GM23248 (cell line): ENCODE results near the gene MRPL23. TPM values are rescaled to one million over a fixed set of nuclear protein-coding genes. Genes with fewer than 3 reads are reported as not detected.

ENCODE experiments used
- DNase-seq: peaks from one replicate; pipeline ENCODE4 v3.0.0-alpha.2; 2015
- H2AFZ ChIP-seq: fragments of 200-600 bp; sonication (generic); 2 replicates; pipeline ENCODE4 v1.6.1; 2016; ENCODE audit warnings: antibody characterized with exemption
- H3F3A ChIP-seq: fragments of 200-600 bp; sonication (generic); 2 replicates; pipeline ENCODE4 v1.6.1; 2016; ENCODE audit warnings: mild to moderate bottlenecking, antibody characterized with exemption, mixed run types; ENCODE audit not compliant: insufficient read depth
- H3K27ac ChIP-seq: fragments of 200-600 bp; sonication (generic); 2 replicates; pipeline ENCODE4 v1.5.1; 2016; ENCODE audit warnings: mild to moderate bottlenecking
- H3K27me3 ChIP-seq: fragments of 200-600 bp; sonication (generic); replicated peaks from 2 replicates; pipeline ENCODE4 v1.6.1; 2016; ENCODE audit warnings: mild to moderate bottlenecking; ENCODE audit not compliant: insufficient read depth
- H3K36me3 ChIP-seq: fragments of 200-600 bp; sonication (generic); 2 replicates; pipeline ENCODE4 v1.6.1; 2016; ENCODE audit warnings: low read depth, mild to moderate bottlenecking
- H3K4me1 ChIP-seq: fragments of 200-600 bp; sonication (generic); 2 replicates; pipeline ENCODE4 v1.6.1; 2016; ENCODE audit warnings: mild to moderate bottlenecking; ENCODE audit not compliant: insufficient read depth
- H3K4me2 ChIP-seq: fragments of 200-600 bp; sonication (generic); one replicate; pipeline ENCODE4 v1.6.1; 2016; ENCODE audit warnings: mild to moderate bottlenecking; ENCODE audit not compliant: unreplicated experiment
- H3K4me3 ChIP-seq: fragments of 200-600 bp; sonication (generic); 2 replicates; pipeline ENCODE4 v1.5.1; 2016; ENCODE audit warnings: mild to moderate bottlenecking
- H3K79me2 ChIP-seq: fragments of 200-600 bp; sonication (generic); 2 replicates; pipeline ENCODE4 v1.6.1; 2016; ENCODE audit warnings: mild to moderate bottlenecking; ENCODE audit not compliant: insufficient read depth
- H3K9ac ChIP-seq: fragments of 200-600 bp; sonication (generic); 2 replicates; pipeline ENCODE4 v1.6.1; 2016; ENCODE audit warnings: mild to moderate bottlenecking
- H3K9me2 ChIP-seq: fragments of 200-600 bp; sonication (generic); 2 replicates; pipeline ENCODE4 v1.6.1; 2016; ENCODE audit warnings: mixed run types, mild to moderate bottlenecking, moderate library complexity; ENCODE audit not compliant: insufficient read depth
- H3K9me3 ChIP-seq: fragments of 200-600 bp; sonication (generic); one replicate; pipeline ENCODE4 v1.6.1; 2017; ENCODE audit warnings: low read depth
- H4K20me1 ChIP-seq: fragments of 200-600 bp; sonication (generic); 2 replicates; pipeline ENCODE4 v1.6.0; 2016; ENCODE audit not compliant: insufficient read depth
- EZH2 ChIP-seq: fragments of 200-600 bp; sonication (generic); IDR thresholded peaks from 2 replicates; pipeline ENCODE4 v1.6.1; 2018; ENCODE audit warnings: antibody characterized with exemption, mild to moderate bottlenecking; ENCODE audit not compliant: insufficient read depth, poor library complexity, severe bottlenecking
- EZH2phosphoT487 ChIP-seq: fragments of 200-600 bp; sonication (generic); IDR thresholded peaks from 2 replicates; pipeline ENCODE4 v1.6.1; 2018; ENCODE audit warnings: antibody characterized with exemption, moderate library complexity, mild to moderate bottlenecking, low read depth; ENCODE audit not compliant: insufficient read depth
- WGBS, 2 experiments: methylation state at CpG; one replicate each; pipeline ENCODE4 v1.1.6; 2015 to 2017; ENCODE audit warnings: low lambda C conversion rate in 2 of 2, low coverage in 1 of 2; ENCODE audit errors: missing lambda C conversion rate in 2 of 2; 5-methylcytosine and 5-hydroxymethylcytosine counted together
- in situ Hi-C: fragments of 300-500 bp; cut with MboI; formaldehyde crosslinking; loops from 2 replicates; pipeline ENCODE4 v1.15.0; 2020
- polyA plus RNA-seq: library from polyadenylated mRNA; unstranded; fragments of >200 nt; fragmentation: Nextera tagmentation; extraction: Ambion mirVana; gene quantifications from 2 replicates; pipeline ENCODE4 v1.2.1, GENCODE V29; 2016
- total RNA-seq: library from RNA; depleted of rRNA; stranded (reverse); fragments of >200 nt; shearing (Covaris generic); gene quantifications from 2 replicates; pipeline ENCODE4 v1.2.3, GENCODE V29; 2014

Gene MRPL23
- total and polyA plus RNA-seq, 2 experiments from 2014 or later, result 40.5 to 47.7 TPM

DNA sequence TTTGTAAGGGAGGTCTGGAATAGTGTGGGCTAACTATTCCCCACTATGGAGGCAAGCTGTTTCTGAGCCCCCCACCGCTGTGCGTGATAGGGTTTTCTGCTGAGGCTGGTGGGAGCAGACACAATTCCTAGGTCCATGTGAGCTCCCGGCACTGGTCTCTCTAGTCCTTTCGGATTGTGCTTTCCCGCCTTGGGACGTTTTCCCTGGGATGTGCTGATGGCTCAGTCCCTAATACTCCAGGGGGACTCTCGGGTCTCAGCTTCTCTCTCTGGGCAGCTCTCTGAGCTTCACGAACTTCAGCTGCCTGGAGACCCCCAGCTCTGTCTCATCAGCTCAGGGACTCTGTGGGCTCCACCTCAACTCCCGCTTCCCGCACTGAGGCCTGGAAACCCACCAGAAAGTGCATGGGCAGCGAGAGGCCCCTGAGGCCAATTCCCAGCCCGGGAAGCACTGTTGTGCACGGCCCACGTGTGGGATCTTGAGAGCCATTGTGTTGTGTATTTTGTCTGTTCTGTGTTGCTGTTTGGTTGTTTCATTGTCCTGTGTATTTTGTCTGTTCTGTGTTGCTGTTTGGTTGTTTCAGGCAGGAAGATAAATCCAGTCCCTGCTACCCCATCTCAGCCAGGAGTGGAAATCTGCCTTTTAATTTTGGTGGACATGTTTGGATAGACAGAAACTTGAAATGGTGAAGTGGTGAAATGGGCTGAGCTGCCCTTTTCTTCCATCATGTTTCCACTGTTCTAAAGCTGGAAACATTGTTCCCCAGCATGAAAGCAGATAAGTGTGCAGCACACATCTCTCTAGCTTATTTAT, 40.3 kb upstream of the MRPL23 start:
- 0 out of 2 replicates have a peak, but pooled peaks cover 2% of the 10 kb centered on the region for H3K4me1 ChIP-seq
- no peaks in the 10 kb centered on the region for H4K20me1 ChIP-seq
- no peak for TF ChIP-seq EZH2
- no peak for TF ChIP-seq EZH2phosphoT487
- no peak overlapping the region for H3K4me2 ChIP-seq
- H3K9me3 ChIP-seq, result no peaks in the 10 kb centered on the region
- H3F3A ChIP-seq, result no peaks in the 10 kb centered on the region
- DNase-seq, result no peak
- H3K9ac ChIP-seq, result no peak overlapping the region
- H3K27ac ChIP-seq, result no peak overlapping the region
- WGBS, 2 experiments, result 64 to 65% methylated on average over 14 of the region's 14 CpGs
- no peaks in the 10 kb centered on the region for H3K79me2 ChIP-seq
- H2AFZ ChIP-seq, result no peak overlapping the region
- H3K36me3 ChIP-seq, result no peaks in the 10 kb centered on the region
- in situ Hi-C loops, result no loop called here
- H3K27me3 ChIP-seq, result peaks cover 25% of the 10 kb centered on the region
- no peak overlapping the region for H3K4me3 ChIP-seq
- H3K9me2 ChIP-seq, result no peaks in the 10 kb centered on the region

DNA sequence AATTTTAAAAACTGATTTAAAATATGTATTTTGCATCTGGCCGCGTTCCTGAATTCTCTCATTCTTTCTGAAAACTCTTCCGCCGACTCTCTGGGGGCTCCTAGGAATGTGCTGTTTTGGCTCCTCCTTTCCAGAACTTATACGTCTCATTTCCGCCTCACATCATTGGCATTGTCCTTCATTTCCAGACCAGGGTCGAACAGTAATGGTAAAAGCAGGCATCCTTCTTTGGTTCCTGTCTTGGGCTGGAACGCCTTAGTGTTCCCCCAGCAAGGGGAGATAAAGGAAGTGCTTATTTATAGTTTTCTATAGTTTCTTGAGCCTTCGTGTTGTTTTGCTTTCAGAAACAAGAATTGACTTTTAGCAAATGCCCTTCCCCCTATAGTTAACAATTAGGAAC, 38.5 kb upstream of the MRPL23 start:
- H4K20me1 ChIP-seq, result no peaks in the 10 kb centered on the region
- H3K4me3 ChIP-seq, result no peak overlapping the region
- TF ChIP-seq EZH2phosphoT487 (no peak), EZH2 (no peak)
- in situ Hi-C loops, result no loop called here
- H3K4me2 ChIP-seq, result no peak overlapping the region
- H3K27ac ChIP-seq, result no peak overlapping the region
- H2AFZ ChIP-seq, result no peak overlapping the region
- no peak overlapping the region for H3K9ac ChIP-seq
- no peaks in the 10 kb centered on the region for H3F3A ChIP-seq
- 0 out of 2 replicates have a peak, but pooled peaks cover 2% of the 10 kb centered on the region for H3K4me1 ChIP-seq
- H3K36me3 ChIP-seq, result no peaks in the 10 kb centered on the region
- 3 to 6% methylated on average over 9 of the region's 9 CpGs for WGBS, 2 experiments
- no peaks in the 10 kb centered on the region for H3K79me2 ChIP-seq
- no peaks in the 10 kb centered on the region for H3K9me3 ChIP-seq
- H3K27me3 ChIP-seq, result peaks cover 21% of the 10 kb centered on the region
- H3K9me2 ChIP-seq, result no peaks in the 10 kb centered on the region
- DNase-seq, result no peak

DNA sequence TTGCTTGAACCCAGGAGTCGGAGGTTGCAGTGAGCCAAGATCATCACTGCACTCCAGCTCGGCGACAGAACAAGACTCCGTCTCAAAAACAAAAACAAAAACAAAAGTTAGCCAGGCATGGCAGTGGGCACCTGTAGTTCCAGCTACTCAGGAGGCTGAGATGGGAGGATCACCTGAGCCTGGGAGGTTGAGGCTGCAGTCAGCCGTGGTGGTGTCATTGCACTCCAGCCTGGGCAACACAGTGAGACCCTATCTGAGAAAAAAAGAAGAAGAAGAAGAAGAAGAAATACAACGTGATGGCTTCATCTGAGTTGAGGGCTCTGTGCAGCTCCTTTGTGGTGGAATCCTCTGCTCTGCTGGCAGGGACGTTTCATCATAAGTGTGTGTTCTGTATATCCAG, 37.6 kb upstream of the MRPL23 start:
- Histone ChIP-seq H3F3A (no peaks in the 10 kb centered on the region), H3K36me3 (no peaks in the 10 kb centered on the region), H3K4me1 (0 out of 2 replicates have a peak, but pooled peaks cover 2% of the 10 kb centered on the region), H3K27ac (no peak overlapping the region), H3K4me3 (no peak overlapping the region), H3K9me2 (no peaks in the 10 kb centered on the region), H3K9ac (no peak overlapping the region), H3K9me3 (no peaks in the 10 kb centered on the region), H2AFZ (no peak overlapping the region), H3K27me3 (peaks cover 21% of the 10 kb centered on the region), H4K20me1 (no peaks in the 10 kb centered on the region), H3K4me2 (no peak overlapping the region), H3K79me2 (no peaks in the 10 kb centered on the region)
- no peak for TF ChIP-seq EZH2
- no peak for TF ChIP-seq EZH2phosphoT487
- in situ Hi-C loops, result no loop called here
- WGBS, 2 experiments, result 72 to 81% methylated on average over 7 of the region's 7 CpGs
- no peak for DNase-seq

DNA sequence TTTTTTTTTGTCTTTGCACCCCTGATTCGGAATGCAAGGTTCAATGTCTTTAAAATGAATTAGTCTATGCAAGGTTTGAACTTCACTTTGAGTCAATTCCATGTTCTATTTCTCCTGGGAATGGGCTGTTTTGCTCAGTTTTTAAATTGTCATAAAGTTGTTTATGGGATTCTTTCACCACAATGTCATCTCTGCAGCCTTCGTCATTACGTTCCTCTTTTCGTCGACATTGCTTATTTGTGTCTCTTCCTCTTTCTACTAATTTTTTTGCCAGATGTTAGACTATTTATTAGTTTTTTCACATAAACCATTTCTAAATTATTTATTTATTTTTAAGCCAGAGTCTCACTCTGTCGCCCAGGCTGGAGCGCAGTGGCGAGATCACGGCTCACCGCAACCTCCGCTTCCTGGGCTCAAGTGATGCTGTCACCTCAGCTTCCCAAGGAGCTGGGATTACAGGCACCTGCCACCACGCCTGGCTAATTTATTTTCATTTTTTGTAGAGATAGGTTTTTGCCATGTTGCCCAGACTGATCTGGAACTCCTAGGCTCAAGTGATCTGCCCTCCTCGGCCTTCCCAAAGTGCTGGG, 34.7 kb upstream of the MRPL23 start:
- H4K20me1 ChIP-seq, result no peaks in the 10 kb centered on the region
- no peak overlapping the region for H2AFZ ChIP-seq
- TF ChIP-seq EZH2 (no peak), EZH2phosphoT487 (no peak)
- H3K79me2 ChIP-seq, result no peaks in the 10 kb centered on the region
- no peaks in the 10 kb centered on the region for H3K9me2 ChIP-seq
- H3K27ac ChIP-seq, result no peak overlapping the region
- H3K36me3 ChIP-seq, result no peaks in the 10 kb centered on the region
- H3K27me3 ChIP-seq, result peaks cover 11% of the 10 kb centered on the region
- H3K4me1 ChIP-seq, result 0 out of 2 replicates have a peak, but pooled peaks cover 2% of the 10 kb centered on the region
- no peak overlapping the region for H3K9ac ChIP-seq
- no peak overlapping the region for H3K4me3 ChIP-seq
- H3F3A ChIP-seq, result no peaks in the 10 kb centered on the region
- in situ Hi-C loops, result no loop called here
- no peak for DNase-seq
- WGBS, 2 experiments, result 80 to 83% methylated on average over 13 of the region's 13 CpGs
- H3K4me2 ChIP-seq, result no peak overlapping the region
- no peaks in the 10 kb centered on the region for H3K9me3 ChIP-seq
